Lower leg skin (tissue), 3 donors: ENCODE measurements around the gene SEH1L.

Source experiments
- POLR2A ChIP-seq, 2 donors: fragments of 450-650 bp; IDR thresholded peaks; one replicate each; pipeline ENCODE4 v1.6.1; 2016 to 2017; ENCODE audit warnings: antibody characterized with exemption in 2 of 2, mild to moderate bottlenecking in 1 of 2, moderate library complexity in 1 of 2
- TF ChIP-seq, protein P1 (sequence below), 3 donors: fragments of 450-650 bp; IDR thresholded peaks; one replicate each; pipeline ENCODE4 v1.5.1; 2016; ENCODE audit warnings: antibody characterized with exemption in 3 of 3, mild to moderate bottlenecking in 3 of 3, moderate library complexity in 2 of 3

DNA sequence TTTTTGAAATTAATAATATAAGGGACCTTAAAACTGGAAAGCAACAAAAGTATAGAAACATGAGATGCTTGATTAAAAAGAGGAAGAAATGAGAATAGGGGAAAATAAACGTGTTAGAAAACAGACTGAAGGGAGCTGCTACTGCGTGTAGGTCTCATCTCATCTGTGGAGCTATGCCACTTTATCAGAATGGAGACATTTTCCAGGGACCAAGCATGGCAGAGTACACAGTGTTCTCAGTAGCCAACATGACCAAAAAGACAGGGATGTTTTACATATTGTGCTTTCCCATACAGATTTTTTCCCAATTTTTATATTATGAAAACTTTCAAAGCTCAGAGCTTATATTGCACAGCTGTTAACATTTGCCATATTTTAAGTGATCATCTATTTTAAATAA lies 66.4 kb downstream of the SEH1L start:
- TF ChIP-seq, protein P1, sequence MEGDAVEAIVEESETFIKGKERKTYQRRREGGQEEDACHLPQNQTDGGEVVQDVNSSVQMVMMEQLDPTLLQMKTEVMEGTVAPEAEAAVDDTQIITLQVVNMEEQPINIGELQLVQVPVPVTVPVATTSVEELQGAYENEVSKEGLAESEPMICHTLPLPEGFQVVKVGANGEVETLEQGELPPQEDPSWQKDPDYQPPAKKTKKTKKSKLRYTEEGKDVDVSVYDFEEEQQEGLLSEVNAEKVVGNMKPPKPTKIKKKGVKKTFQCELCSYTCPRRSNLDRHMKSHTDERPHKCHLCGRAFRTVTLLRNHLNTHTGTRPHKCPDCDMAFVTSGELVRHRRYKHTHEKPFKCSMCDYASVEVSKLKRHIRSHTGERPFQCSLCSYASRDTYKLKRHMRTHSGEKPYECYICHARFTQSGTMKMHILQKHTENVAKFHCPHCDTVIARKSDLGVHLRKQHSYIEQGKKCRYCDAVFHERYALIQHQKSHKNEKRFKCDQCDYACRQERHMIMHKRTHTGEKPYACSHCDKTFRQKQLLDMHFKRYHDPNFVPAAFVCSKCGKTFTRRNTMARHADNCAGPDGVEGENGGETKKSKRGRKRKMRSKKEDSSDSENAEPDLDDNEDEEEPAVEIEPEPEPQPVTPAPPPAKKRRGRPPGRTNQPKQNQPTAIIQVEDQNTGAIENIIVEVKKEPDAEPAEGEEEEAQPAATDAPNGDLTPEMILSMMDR (IDR thresholded peaks at IDR 0.05): no peak
- no peak for TF ChIP-seq POLR2A (IDR thresholded peaks at IDR 0.05)
